Measurements from ENCODE around the gene CAMLG. TPM values are rescaled to one million over a fixed set of nuclear protein-coding genes. Genes with fewer than 3 reads are reported as not detected.
"Not testable (repeated sequence)": the region's sequence is repeated elsewhere in the genome, so short reads cannot be mapped to it uniquely, and the experiment has no call there.

Gene CAMLG
- total RNA-seq, 1 experiment from 2014 or later: 38.8 TPM

DNA sequence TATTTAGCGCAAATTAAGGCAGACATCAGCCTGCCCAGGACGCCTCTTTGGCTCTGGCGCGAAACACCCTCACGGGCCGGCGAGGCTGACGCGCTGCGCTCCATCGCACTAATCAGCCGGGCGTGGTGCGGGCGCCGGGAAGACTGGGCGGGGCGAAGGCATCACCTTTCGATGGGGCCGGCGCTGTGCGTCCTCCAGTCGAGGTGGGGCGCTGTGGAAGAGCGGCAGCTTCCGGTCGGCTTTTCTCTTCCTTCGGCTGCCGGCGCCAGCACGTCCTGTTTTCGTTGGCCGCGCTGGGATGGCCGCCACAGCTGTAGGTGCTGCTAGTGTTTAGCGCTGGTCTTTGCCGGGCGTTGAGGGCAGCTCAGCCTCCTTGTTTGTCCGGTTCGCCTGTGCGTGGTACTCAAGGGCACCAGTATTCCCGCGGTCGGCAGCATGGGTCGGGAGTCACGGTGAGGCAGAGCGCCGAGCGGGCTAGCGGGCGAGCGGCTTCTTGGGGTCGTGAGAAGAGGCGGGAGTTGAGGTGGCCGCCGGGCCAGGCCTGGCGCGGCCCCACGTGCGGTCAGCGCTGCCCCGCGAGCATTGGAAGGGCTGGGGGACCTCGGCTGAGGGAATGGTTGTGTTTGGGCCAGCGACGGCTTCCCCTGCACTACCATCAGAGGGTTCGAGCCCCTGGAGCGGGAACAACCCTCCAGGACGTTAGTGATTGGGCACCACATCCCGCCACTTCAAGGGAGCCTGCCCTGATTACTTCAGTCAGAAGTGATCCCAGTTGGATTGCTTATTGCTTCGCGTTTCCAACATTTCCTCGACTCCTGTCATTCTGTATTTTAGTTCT is 20.4 kb downstream of the CAMLG start, which contains the start of gene DDX46:
TSS of gene DDX46 (plus strand) at position 276 of the 838 bp plus-strand sequence. CDS start at position 436, 160 bp downstream.
- BruUV-seq (replicated peaks): no TSS peak
- TF ChIP-seq, protein P1, sequence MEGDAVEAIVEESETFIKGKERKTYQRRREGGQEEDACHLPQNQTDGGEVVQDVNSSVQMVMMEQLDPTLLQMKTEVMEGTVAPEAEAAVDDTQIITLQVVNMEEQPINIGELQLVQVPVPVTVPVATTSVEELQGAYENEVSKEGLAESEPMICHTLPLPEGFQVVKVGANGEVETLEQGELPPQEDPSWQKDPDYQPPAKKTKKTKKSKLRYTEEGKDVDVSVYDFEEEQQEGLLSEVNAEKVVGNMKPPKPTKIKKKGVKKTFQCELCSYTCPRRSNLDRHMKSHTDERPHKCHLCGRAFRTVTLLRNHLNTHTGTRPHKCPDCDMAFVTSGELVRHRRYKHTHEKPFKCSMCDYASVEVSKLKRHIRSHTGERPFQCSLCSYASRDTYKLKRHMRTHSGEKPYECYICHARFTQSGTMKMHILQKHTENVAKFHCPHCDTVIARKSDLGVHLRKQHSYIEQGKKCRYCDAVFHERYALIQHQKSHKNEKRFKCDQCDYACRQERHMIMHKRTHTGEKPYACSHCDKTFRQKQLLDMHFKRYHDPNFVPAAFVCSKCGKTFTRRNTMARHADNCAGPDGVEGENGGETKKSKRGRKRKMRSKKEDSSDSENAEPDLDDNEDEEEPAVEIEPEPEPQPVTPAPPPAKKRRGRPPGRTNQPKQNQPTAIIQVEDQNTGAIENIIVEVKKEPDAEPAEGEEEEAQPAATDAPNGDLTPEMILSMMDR (conservative IDR thresholded peaks at IDR 0.05; ENCODE audit: low read depth, low read length): peak; percentile 94
- no peak for TF ChIP-seq EZH2 (IDR thresholded peaks at IDR 0.05; ENCODE audit: borderline replicate concordance, low read depth, low read length, poor library complexity, severe bottlenecking)
- POLR2A ChIA-PET (ENCODE audit: low non-redundant PET): interaction anchor here (0.6 kb wide), 2 partner anchors 13 to 1932 kb away, joined by 3 to 15 read pairs; no protein-coding TSS in a partner anchor
- H3K9me3 ChIP-seq (ENCODE audit: low read depth, low read length, poor library complexity, severe bottlenecking): no peaks in the 10 kb centered on the region
- peak within 1 kb of the TSS; percentile 96 for H3K4me3 ChIP-seq (ENCODE audit: low read depth, low read length, poor library complexity, severe bottlenecking)
- H3K36me3 ChIP-seq (ENCODE audit: insufficient read depth, low read length, poor library complexity, severe bottlenecking): peaks cover 4% of the 10 kb centered on the region
- H3K27me3 ChIP-seq (replicated peaks; ENCODE audit: insufficient read depth, low read depth, low read length, poor library complexity): no peaks in the 10 kb centered on the region
- H3K27ac ChIP-seq (ENCODE audit: low read depth, low read length, poor library complexity, severe bottlenecking): peak within 1 kb of the TSS; percentile 89
- DNase-seq (ENCODE audit: low spot score): peak; percentile 97
- intact Hi-C loops (cut with micrococcal nuclease; ENCODE audit: unreplicated experiment): loop anchor here (2.0 kb wide), 1 partner anchor 92 kb away; no protein-coding TSS in a partner anchor
- CTCF ChIA-PET: no interaction called here
- H3K4me1 ChIP-seq (ENCODE audit: insufficient read depth, low read length, poor library complexity, severe bottlenecking): peaks cover 8% of the 10 kb centered on the region

DNA sequence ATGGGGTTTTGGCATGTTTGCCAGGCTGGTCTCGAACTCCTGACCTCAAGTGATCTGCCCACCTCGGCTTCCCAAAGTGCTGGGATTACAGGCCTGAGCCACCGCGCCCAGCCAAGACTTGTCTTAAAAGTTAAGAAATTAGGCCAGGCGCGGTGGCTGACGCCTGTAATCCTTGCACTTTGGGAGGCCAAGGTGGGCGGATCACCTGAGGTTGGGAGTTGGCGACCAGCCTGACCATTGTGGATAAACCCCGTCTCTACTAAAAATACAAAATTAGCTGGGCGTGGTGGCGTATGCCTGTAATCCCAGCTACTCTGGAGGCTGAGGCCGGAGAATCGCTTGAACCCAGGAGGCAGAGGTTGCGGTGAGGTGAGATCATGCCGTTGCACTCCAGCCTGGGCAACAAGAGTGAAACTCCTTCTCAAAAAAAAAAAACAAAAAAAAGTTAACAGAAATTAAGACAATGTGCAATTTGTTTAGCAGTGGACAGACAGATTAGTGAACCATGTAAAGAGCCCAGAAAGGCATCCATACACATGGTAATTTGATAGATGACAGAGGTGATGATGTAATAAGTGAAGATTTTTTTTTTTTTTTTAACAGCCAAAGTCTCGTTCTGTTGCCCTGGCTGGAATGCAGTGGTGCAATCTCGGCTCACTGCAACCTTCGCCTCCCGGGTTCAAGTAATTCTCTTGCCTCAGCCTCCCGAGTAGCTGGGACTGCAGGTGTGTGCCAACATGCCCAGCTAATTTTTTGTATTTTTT is 29.4 kb downstream of the CAMLG start:
- BruUV-seq (replicated peaks); H3K4me1 ChIP-seq (ENCODE audit: insufficient read depth, low read length, poor library complexity, severe bottlenecking); H3K27me3 ChIP-seq (replicated peaks; ENCODE audit: insufficient read depth, low read depth, low read length, poor library complexity); H3K4me3 ChIP-seq (ENCODE audit: low read depth, low read length, poor library complexity, severe bottlenecking); POLR2A ChIA-PET (ENCODE audit: low non-redundant PET); CTCF ChIA-PET; H3K9me3 ChIP-seq (ENCODE audit: low read depth, low read length, poor library complexity, severe bottlenecking); DNase-seq (ENCODE audit: low spot score); H3K27ac ChIP-seq (ENCODE audit: low read depth, low read length, poor library complexity, severe bottlenecking); intact Hi-C loops (cut with micrococcal nuclease; ENCODE audit: unreplicated experiment): not testable (repeated sequence)
- peaks cover 78% of the 10 kb centered on the region for H3K36me3 ChIP-seq (ENCODE audit: insufficient read depth, low read length, poor library complexity, severe bottlenecking)

DNA sequence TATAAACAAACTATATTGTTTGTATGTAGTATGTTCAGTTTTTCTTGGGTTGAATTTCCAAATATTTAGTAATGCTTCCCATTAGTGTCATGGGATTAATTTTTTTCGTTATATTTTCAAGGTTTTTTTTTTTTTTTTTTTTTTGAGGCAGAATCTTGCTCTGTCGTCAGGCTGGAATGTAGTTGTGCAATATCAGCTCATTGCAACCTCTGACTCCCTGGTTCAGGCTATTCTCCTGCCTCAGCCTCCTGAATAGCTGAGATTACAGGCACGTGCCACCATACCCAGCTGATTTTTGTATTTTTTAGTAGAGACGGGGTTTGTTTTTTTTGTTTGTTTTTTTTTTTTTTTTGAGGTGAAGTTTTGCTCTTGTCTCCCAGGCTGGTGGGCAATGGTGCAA is 30.9 kb downstream of the CAMLG start:
- no peak for DNase-seq (ENCODE audit: low spot score)
- intact Hi-C loops (cut with micrococcal nuclease; ENCODE audit: unreplicated experiment): no loop called here

More for the DNA sequence above, 30.9 kb downstream of the CAMLG start:
- H3K27ac ChIP-seq (ENCODE audit: low read depth, low read length, poor library complexity, severe bottlenecking): no peak overlapping the region
- H3K36me3 ChIP-seq (ENCODE audit: insufficient read depth, low read length, poor library complexity, severe bottlenecking): peaks cover 86% of the 10 kb centered on the region
- ChIA-PET POLR2A (ENCODE audit: low non-redundant PET) (no interaction called here), CTCF (no interaction called here)
- TF ChIP-seq, protein P1 (conservative IDR thresholded peaks at IDR 0.05; ENCODE audit: low read depth, low read length): no peak
- TF ChIP-seq EZH2 (IDR thresholded peaks at IDR 0.05; ENCODE audit: borderline replicate concordance, low read depth, low read length, poor library complexity, severe bottlenecking): no peak
- H3K9me3 ChIP-seq (ENCODE audit: low read depth, low read length, poor library complexity, severe bottlenecking): no peaks in the 10 kb centered on the region
- no TSS peak for BruUV-seq (replicated peaks)
- no peak overlapping the region for H3K4me3 ChIP-seq (ENCODE audit: low read depth, low read length, poor library complexity, severe bottlenecking)
- no peaks in the 10 kb centered on the region for H3K4me1 ChIP-seq (ENCODE audit: insufficient read depth, low read length, poor library complexity, severe bottlenecking)
- no peaks in the 10 kb centered on the region for H3K27me3 ChIP-seq (replicated peaks; ENCODE audit: insufficient read depth, low read depth, low read length, poor library complexity)

All from A673 (cell line).